Measurements from ENCODE around the gene TNFRSF12A. TPM values are rescaled to one million over a fixed set of nuclear protein-coding genes. Genes with fewer than 3 reads are reported as not detected.
"Not testable (repeated sequence)": the region's sequence is repeated elsewhere in the genome, so short reads cannot be mapped to it uniquely, and the experiment has no call there.

TNFRSF12A gene
- total RNA-seq, 2 donors from 2014 or later: 37.8 to 43.5 TPM

GRCh38 chr16:3066440-3066748, 46.2 kb downstream of the TNFRSF12A start:
- Mint-ChIP-seq H3K9me3 (no peaks in the 10 kb centered on the region), H3K4me3 (no peak overlapping the region), H3K4me1 (no peaks in the 10 kb centered on the region), H3K36me3 (ENCODE audit: low read depth) (no peaks in the 10 kb centered on the region), H3K27me3 (ENCODE audit: insufficient read depth) (peaks cover 4% of the 10 kb centered on the region), H3K27ac (no peak overlapping the region)
- Histone ChIP-seq H3K9me3 (ENCODE audit: control insufficient read depth, low read length) (no peaks in the 10 kb centered on the region), H3K4me1 (ENCODE audit: control insufficient read depth, insufficient read depth, low read length) (no peaks in the 10 kb centered on the region), H3K27me3 (ENCODE audit: control insufficient read depth, insufficient read depth, low read length, poor library complexity, severe bottlenecking) (no peaks in the 10 kb centered on the region), H3K27ac (ENCODE audit: low read depth, low read length) (no peak overlapping the region), H3K36me3 (ENCODE audit: control insufficient read depth, insufficient read depth, low read length) (no peaks in the 10 kb centered on the region), H3K9ac (ENCODE audit: extremely low read depth, low read length, poor library complexity, severe bottlenecking) (no peak overlapping the region), H3K4me3 (ENCODE audit: low read length) (no peak overlapping the region)
- no peak for DNase-seq
- TF ChIP-seq CTCF (conservative IDR thresholded peaks at IDR 0.05): no peak
- 91 to 100% methylated on average over 1 to 7 of the region's 7 CpGs for WGBS, 2 experiments (ENCODE audit: insufficient coverage in 1 of 2, insufficient read length in 1 of 2)

GRCh38 chr16:3068487-3068886, 48.3 kb downstream of the TNFRSF12A start:
- H3K4me3 ChIP-seq (ENCODE audit: low read length): no peak overlapping the region
- H3K9me3 ChIP-seq (ENCODE audit: control insufficient read depth, low read length): no peaks in the 10 kb centered on the region
- no peaks in the 10 kb centered on the region for H3K4me1 ChIP-seq (ENCODE audit: control insufficient read depth, insufficient read depth, low read length)
- no peak overlapping the region for H3K27ac Mint-ChIP-seq
- H3K27me3 ChIP-seq (ENCODE audit: control insufficient read depth, insufficient read depth, low read length, poor library complexity, severe bottlenecking): no peaks in the 10 kb centered on the region
- no peaks in the 10 kb centered on the region for H3K36me3 Mint-ChIP-seq (ENCODE audit: low read depth)
- no peak overlapping the region for H3K4me3 Mint-ChIP-seq
- no peaks in the 10 kb centered on the region for H3K9me3 Mint-ChIP-seq
- no peak overlapping the region for H3K9ac ChIP-seq (ENCODE audit: extremely low read depth, low read length, poor library complexity, severe bottlenecking)
- H3K27ac ChIP-seq (ENCODE audit: low read depth, low read length): no peak overlapping the region
- peaks cover 7% of the 10 kb centered on the region for H3K4me1 Mint-ChIP-seq
- no peaks in the 10 kb centered on the region for H3K27me3 Mint-ChIP-seq (ENCODE audit: insufficient read depth)
- WGBS, 2 experiments (ENCODE audit: insufficient coverage in 1 of 2, insufficient read length in 1 of 2): 92 to 95% methylated on average over 4 of the region's 4 CpGs
- H3K36me3 ChIP-seq (ENCODE audit: control insufficient read depth, insufficient read depth, low read length): no peaks in the 10 kb centered on the region
- DNase-seq: no peak
- TF ChIP-seq CTCF (conservative IDR thresholded peaks at IDR 0.05): no peak

- not testable (repeated sequence) for H3K27me3 ChIP-seq (ENCODE audit: control insufficient read depth, insufficient read depth, low read length, poor library complexity, severe bottlenecking); H3K36me3 ChIP-seq (ENCODE audit: control insufficient read depth, insufficient read depth, low read length); H3K27ac ChIP-seq (ENCODE audit: low read depth, low read length); H3K27me3 Mint-ChIP-seq (ENCODE audit: insufficient read depth); H3K9me3 ChIP-seq (ENCODE audit: control insufficient read depth, low read length); H3K9me3 Mint-ChIP-seq; H3K9ac ChIP-seq (ENCODE audit: extremely low read depth, low read length, poor library complexity, severe bottlenecking); H3K4me3 ChIP-seq (ENCODE audit: low read length); DNase-seq; H3K4me1 Mint-ChIP-seq; H3K4me1 ChIP-seq (ENCODE audit: control insufficient read depth, insufficient read depth, low read length); H3K36me3 Mint-ChIP-seq (ENCODE audit: low read depth); H3K27ac Mint-ChIP-seq; H3K4me3 Mint-ChIP-seq
- WGBS, 2 experiments (ENCODE audit: insufficient coverage in 1 of 2, insufficient read length in 1 of 2): 94% methylated on average over 2 to 10 of the region's 11 CpGs
Observed at GRCh38 chr16:3069146-3069545, 49.0 kb downstream of the TNFRSF12A start.

- TF ChIP-seq CTCF (conservative IDR thresholded peaks at IDR 0.05): no peak
- H3K9ac ChIP-seq (ENCODE audit: extremely low read depth, low read length, poor library complexity, severe bottlenecking): no peak overlapping the region
- no peak overlapping the region for H3K4me3 ChIP-seq (ENCODE audit: low read length)
- Mint-ChIP-seq H3K4me3 (no peak overlapping the region), H3K27ac (no peak overlapping the region), H3K4me1 (peaks cover 9% of the 10 kb centered on the region), H3K9me3 (no peaks in the 10 kb centered on the region), H3K27me3 (ENCODE audit: insufficient read depth) (no peaks in the 10 kb centered on the region), H3K36me3 (ENCODE audit: low read depth) (no peaks in the 10 kb centered on the region)
- H3K4me1 ChIP-seq (ENCODE audit: control insufficient read depth, insufficient read depth, low read length): no peaks in the 10 kb centered on the region
- no peak overlapping the region for H3K27ac ChIP-seq (ENCODE audit: low read depth, low read length)
- WGBS, 2 experiments (ENCODE audit: insufficient coverage in 1 of 2, insufficient read length in 1 of 2): 93 to 94% methylated on average over 3 to 9 of the region's 9 CpGs
- no peaks in the 10 kb centered on the region for H3K27me3 ChIP-seq (ENCODE audit: control insufficient read depth, insufficient read depth, low read length, poor library complexity, severe bottlenecking)
- H3K9me3 ChIP-seq (ENCODE audit: control insufficient read depth, low read length): no peaks in the 10 kb centered on the region
- no peak for DNase-seq
- no peaks in the 10 kb centered on the region for H3K36me3 ChIP-seq (ENCODE audit: control insufficient read depth, insufficient read depth, low read length)
Observed at GRCh38 chr16:3070608-3071111, 50.5 kb downstream of the TNFRSF12A start.
